Gastrocnemius medialis (tissue), 4 donors: ENCODE data around the gene NR4A1.

Experiments
- CTCF ChIP-seq, 5 experiments: fragments of 450-650 bp in 3 of 5; fragments of 200-600 bp in 2 of 5; sonication (generic) in 2 of 5; IDR thresholded peaks in 4 of 5; conservative IDR thresholded peaks in 1 of 5; 1 replicate in 4 of 5; 2 replicates in 1 of 5; pipeline ENCODE4 v1.5.1; 2016 to 2019; ENCODE audit warnings: antibody characterized with exemption in 5 of 5, mild to moderate bottlenecking in 3 of 5, moderate library complexity in 3 of 5
- POLR2A ChIP-seq, 2 donors: fragments of 450-650 bp; IDR thresholded peaks; one replicate each; pipeline ENCODE4 v1.6.1; 2017; ENCODE audit warnings: antibody characterized with exemption in 2 of 2, mild to moderate bottlenecking in 2 of 2, moderate library complexity in 2 of 2

- TF ChIP-seq CTCF (IDR thresholded peaks at IDR 0.05 in 4 of 5, conservative IDR thresholded peaks at IDR 0.05 in 1 of 5) (no peak), POLR2A (IDR thresholded peaks at IDR 0.05) (peak in 1 of 2 donors; percentile 4)
Measured at GRCh38 chr12:52052468-52053186, 1.4 kb downstream of the NR4A1 start.
